ENCODE results near the gene DAP.

GRCh38 chr5:10797261-10797660, 36.2 kb upstream of the DAP start:
- TF ChIP-seq EZH2 (IDR thresholded peaks at IDR 0.05; ENCODE audit: low read length, missing control alignments), result no peak
- TF ChIP-seq CTCF (conservative IDR thresholded peaks at IDR 0.05 in 1 of 2, IDR thresholded peaks at IDR 0.05 in 1 of 2; ENCODE audit: low read depth in 1 of 2, low read length in 2 of 2), result no peak

Data from fibroblast of lung (primary cell).